Activated naive CD4-positive, alpha-beta T cell treated with anti-CD3 and anti-CD28 coated beads, Interleukin-2, amount 50 U/mL, for 24 hours (primary cell): ENCODE results near the gene NDRG2.

Experiments
- H3K27ac Mint-ChIP-seq: one replicate; pipeline ENCODE4 v1.8.0; 2021; ENCODE audit warnings: mild to moderate bottlenecking, mixed read lengths
- H3K27me3 Mint-ChIP-seq: one replicate; pipeline ENCODE4 v1.8.0; 2021; ENCODE audit warnings: mixed read lengths
- H3K36me3 Mint-ChIP-seq: one replicate; pipeline ENCODE4 v1.8.0; 2021; ENCODE audit warnings: mixed read lengths
- H3K4me1 Mint-ChIP-seq: one replicate; pipeline ENCODE4 v1.8.0; 2021; ENCODE audit warnings: mixed read lengths
- H3K4me3 Mint-ChIP-seq: one replicate; pipeline ENCODE4 v1.8.0; 2021; ENCODE audit warnings: mild to moderate bottlenecking, mixed read lengths
- H3K9me3 Mint-ChIP-seq: one replicate; pipeline ENCODE4 v1.8.0; 2021; ENCODE audit warnings: mixed read lengths

Gene NDRG2

GRCh38 chr14:21059842-21060613 is 35.2 kb upstream of the NDRG2 start:
- no peaks in the 10 kb centered on the region for H3K4me1 Mint-ChIP-seq

DNA sequence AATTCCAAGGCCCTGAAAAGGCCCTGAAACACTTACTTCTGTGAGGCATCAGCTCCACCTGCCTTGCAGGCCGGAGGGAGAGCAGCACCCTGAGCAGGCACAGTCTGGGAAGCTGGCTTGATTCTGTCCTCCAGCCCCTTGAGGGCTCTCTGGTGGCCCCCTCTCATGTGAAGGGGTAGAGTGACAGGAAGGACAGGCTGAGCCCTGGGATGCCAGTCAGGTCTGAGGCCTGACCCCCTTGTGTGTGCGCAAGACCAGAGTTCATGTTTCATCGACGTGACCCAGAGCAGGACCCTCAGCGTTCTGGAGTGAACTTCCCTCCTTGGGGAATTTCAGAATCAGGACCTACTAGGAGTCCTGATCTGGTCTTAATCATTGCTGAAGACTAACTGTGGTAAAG is 34.0 kb upstream of the NDRG2 start:
- Mint-ChIP-seq H3K4me3 (no peak overlapping the region), H3K27me3 (peaks cover 7% of the 10 kb centered on the region), H3K4me1 (no peaks in the 10 kb centered on the region), H3K27ac (no peak overlapping the region), H3K36me3 (no peaks in the 10 kb centered on the region), H3K9me3 (no peaks in the 10 kb centered on the region)

More at GRCh38 chr14:21059842-21060613, 35.2 kb upstream of the NDRG2 start:
- no peak overlapping the region for H3K4me3 Mint-ChIP-seq
- peaks cover 8% of the 10 kb centered on the region for H3K27me3 Mint-ChIP-seq
- H3K36me3 Mint-ChIP-seq, result no peaks in the 10 kb centered on the region
- H3K27ac Mint-ChIP-seq, result no peak overlapping the region
- no peaks in the 10 kb centered on the region for H3K9me3 Mint-ChIP-seq

GRCh38 chr14:21057803-21058675 is 33.2 kb upstream of the NDRG2 start, which contains the start of gene RNASE8:
TSS of gene RNASE8 (plus strand) at chr14:21057822. CDS start at chr14:21057893, 71 bp downstream.
- Mint-ChIP-seq H3K27me3 (peaks cover 7% of the 10 kb centered on the region), H3K4me1 (no peaks in the 10 kb centered on the region), H3K4me3 (no peak within 1 kb of the TSS), H3K36me3 (no peaks in the 10 kb centered on the region), H3K9me3 (no peaks in the 10 kb centered on the region), H3K27ac (no peak within 1 kb of the TSS)

DNA sequence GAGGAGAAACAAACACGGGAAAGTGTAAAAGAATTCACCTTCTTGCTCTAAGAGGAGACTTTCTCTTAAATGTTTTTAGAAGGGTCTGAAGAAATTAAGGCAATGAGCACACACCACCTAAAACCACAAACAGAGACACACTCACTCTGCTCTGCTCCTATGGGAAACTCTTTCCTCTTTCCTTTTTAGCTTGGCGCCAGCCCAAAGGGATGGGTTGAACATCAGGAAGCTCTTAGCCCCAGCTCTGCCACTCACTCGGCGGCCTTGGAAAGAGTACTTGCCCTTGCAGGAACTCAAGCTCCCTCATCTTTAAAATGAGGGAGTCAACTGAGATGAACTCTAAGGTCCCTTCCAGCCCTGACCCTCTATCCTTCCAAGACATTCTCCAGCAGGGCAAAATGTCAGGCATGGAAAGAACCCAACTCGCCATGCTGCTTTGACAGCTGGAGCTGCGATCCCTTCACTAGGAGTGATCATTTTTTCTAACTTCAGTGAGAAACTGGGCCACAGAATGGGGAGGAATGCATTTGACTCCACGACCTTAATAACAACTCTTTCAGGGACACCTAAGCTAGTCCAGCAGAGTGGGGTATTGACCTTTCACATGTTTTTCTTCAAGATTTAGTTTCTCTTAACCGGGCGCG is 31.8 kb upstream of the NDRG2 start:
- no peaks in the 10 kb centered on the region for H3K36me3 Mint-ChIP-seq
- no peak overlapping the region for H3K27ac Mint-ChIP-seq
- H3K9me3 Mint-ChIP-seq, result no peaks in the 10 kb centered on the region
- no peaks in the 10 kb centered on the region for H3K4me1 Mint-ChIP-seq
- no peak overlapping the region for H3K4me3 Mint-ChIP-seq
- H3K27me3 Mint-ChIP-seq, result peaks cover 2% of the 10 kb centered on the region

- H3K4me1 Mint-ChIP-seq, result no peaks in the 10 kb centered on the region
- no peak overlapping the region for H3K4me3 Mint-ChIP-seq
- no peaks in the 10 kb centered on the region for H3K9me3 Mint-ChIP-seq
- peaks cover 2% of the 10 kb centered on the region for H3K27me3 Mint-ChIP-seq
- H3K36me3 Mint-ChIP-seq, result no peaks in the 10 kb centered on the region
- no peak overlapping the region for H3K27ac Mint-ChIP-seq
These were observed 30.7 kb upstream of the NDRG2 start for GRCh38 chr14:21055432-21056117.

DNA sequence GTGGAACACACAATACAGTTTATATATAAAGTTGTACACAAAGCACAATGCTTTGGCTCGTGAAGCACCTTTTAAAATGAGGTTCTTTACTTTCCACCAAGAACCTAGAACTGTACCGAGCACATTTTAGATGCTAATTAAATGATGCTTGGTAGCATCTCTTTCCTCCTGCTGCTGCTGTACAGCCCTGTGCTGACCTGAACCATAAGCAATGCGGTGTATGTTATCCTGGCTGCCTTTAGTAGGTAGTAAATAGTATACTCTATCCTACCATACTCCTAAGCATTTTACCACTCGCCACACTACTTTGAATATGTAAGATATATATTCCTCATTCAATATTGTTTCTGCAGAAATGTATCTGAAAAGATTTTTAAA is 29.9 kb upstream of the NDRG2 start:
- no peaks in the 10 kb centered on the region for H3K4me1 Mint-ChIP-seq
- H3K4me3 Mint-ChIP-seq, result no peak overlapping the region
- no peaks in the 10 kb centered on the region for H3K36me3 Mint-ChIP-seq
- no peak overlapping the region for H3K27ac Mint-ChIP-seq
- H3K9me3 Mint-ChIP-seq, result no peaks in the 10 kb centered on the region
- peaks cover under 1% of the 10 kb centered on the region for H3K27me3 Mint-ChIP-seq

- Mint-ChIP-seq H3K9me3 (no peaks in the 10 kb centered on the region), H3K27me3 (no peaks in the 10 kb centered on the region), H3K36me3 (no peaks in the 10 kb centered on the region), H3K27ac (no peak overlapping the region), H3K4me3 (no peak overlapping the region), H3K4me1 (no peaks in the 10 kb centered on the region)
These were observed 29.4 kb upstream of the NDRG2 start for GRCh38 chr14:21054123-21054767.

DNA sequence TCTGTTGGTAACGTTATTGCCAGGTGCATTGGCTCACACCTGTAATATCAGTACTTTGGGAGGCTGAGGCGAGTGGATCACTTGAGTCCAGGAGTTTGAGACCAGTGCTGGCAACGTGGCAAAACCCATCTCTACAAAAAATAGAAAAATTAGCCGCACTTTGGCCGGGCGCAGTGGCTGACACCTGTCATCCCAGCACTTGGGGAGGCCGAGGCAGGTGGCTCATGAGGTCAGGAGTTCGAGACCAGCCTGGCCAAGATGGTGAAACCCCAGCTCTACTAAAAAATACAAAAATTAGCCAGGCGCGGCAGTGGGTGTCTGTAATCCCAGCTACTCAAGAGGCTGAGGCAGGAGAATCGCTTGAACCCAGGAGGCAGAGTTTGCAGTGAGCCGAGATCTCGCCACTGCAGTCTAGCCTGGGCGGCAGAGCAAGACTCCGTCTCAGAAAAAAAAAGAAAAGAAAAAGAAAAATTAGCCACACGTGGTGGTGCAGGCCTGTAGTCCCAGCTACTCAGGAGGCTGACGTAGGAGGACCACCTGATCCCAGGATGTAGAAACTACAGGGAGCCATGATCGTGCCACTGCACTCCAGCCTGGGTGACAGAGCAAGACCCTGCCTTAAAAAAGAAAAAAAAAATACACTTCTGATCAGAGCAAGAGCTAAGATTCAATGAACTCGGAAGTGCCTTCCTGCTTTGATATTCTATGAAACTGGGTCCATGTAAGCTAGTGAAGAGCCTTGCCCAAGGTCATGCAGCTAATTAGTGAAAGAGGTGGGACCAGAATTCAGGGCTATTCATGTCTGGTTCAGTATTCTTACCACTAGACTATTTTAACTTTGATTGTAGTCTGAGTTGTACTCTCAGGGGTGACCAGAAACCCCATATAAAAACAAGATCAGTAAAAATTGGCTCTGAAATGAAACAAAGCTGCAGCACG is 28.6 kb upstream of the NDRG2 start:
- H3K27ac Mint-ChIP-seq, result no peak overlapping the region
- H3K4me3 Mint-ChIP-seq, result no peak overlapping the region
- no peaks in the 10 kb centered on the region for H3K27me3 Mint-ChIP-seq
- no peaks in the 10 kb centered on the region for H3K36me3 Mint-ChIP-seq
- no peaks in the 10 kb centered on the region for H3K9me3 Mint-ChIP-seq
- H3K4me1 Mint-ChIP-seq, result no peaks in the 10 kb centered on the region

- Mint-ChIP-seq H3K36me3 (no peaks in the 10 kb centered on the region), H3K9me3 (no peaks in the 10 kb centered on the region), H3K27ac (no peak overlapping the region), H3K27me3 (peaks cover 3% of the 10 kb centered on the region), H3K4me3 (no peak overlapping the region), H3K4me1 (no peaks in the 10 kb centered on the region)
These were observed 25.7 kb upstream of the NDRG2 start for GRCh38 chr14:21050597-21050996.

DNA sequence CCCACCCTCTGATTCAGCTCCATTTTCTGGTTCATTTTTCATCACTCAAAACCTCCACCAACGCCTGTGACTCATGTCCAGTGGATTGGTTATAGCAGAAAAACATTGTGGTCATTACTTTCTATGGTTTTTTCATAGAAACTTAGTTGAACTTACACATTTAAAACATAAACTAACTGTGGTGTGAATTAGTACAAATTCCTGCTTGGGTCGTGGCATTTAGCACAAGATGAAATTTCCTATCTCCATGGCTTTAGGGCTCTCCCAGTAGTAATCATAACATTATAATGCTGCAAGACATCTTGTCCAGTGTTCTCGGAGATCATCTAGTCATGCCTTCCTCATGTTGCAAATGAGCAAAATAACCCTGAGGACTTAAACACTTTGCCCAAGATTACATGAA is 24.4 kb upstream of the NDRG2 start:
- Mint-ChIP-seq H3K9me3 (no peaks in the 10 kb centered on the region), H3K4me3 (no peak overlapping the region), H3K27ac (no peak overlapping the region), H3K27me3 (peaks cover 3% of the 10 kb centered on the region), H3K36me3 (no peaks in the 10 kb centered on the region), H3K4me1 (peaks cover 6% of the 10 kb centered on the region)

DNA sequence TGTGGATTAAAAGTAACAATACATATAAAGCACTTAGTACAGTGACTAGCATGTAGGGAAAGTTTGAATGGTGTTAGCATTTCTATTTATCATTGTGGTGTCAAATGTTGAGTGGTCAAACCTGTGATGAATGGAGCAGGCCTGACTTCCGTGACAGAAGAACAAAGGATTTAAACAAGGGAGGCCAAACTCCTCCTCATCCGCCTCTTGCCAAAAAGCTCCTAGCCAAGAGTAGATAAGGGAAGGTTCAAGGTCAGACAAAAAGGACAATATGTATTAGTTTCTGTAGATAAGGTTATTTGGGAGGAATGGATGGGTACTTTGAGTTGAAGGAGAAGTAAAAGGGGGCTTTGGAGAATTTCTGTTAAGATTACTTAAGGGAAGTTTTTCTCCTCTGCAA is 23.8 kb upstream of the NDRG2 start:
- H3K27ac Mint-ChIP-seq, result no peak overlapping the region
- H3K4me1 Mint-ChIP-seq, result peaks cover 9% of the 10 kb centered on the region
- H3K27me3 Mint-ChIP-seq, result peaks cover 3% of the 10 kb centered on the region
- H3K9me3 Mint-ChIP-seq, result no peaks in the 10 kb centered on the region
- H3K36me3 Mint-ChIP-seq, result no peaks in the 10 kb centered on the region
- H3K4me3 Mint-ChIP-seq, result no peak overlapping the region

GRCh38 chr14:21047378-21047781 is 22.5 kb upstream of the NDRG2 start:
- no peaks in the 10 kb centered on the region for H3K9me3 Mint-ChIP-seq
- H3K27me3 Mint-ChIP-seq, result peaks cover 6% of the 10 kb centered on the region
- no peak overlapping the region for H3K27ac Mint-ChIP-seq
- H3K4me1 Mint-ChIP-seq, result peaks cover 9% of the 10 kb centered on the region
- no peak overlapping the region for H3K4me3 Mint-ChIP-seq
- no peaks in the 10 kb centered on the region for H3K36me3 Mint-ChIP-seq

GRCh38 chr14:21043974-21044618 is 19.2 kb upstream of the NDRG2 start:
- Mint-ChIP-seq H3K4me1 (peaks cover 9% of the 10 kb centered on the region), H3K27me3 (peaks cover 6% of the 10 kb centered on the region), H3K27ac (no peak overlapping the region), H3K9me3 (no peaks in the 10 kb centered on the region), H3K4me3 (no peak overlapping the region), H3K36me3 (no peaks in the 10 kb centered on the region)
